Measurements from ENCODE around the gene TRABD2B. TPM values are rescaled to one million over a fixed set of nuclear protein-coding genes. Genes with fewer than 3 reads are reported as not detected.

TRABD2B gene
- total RNA-seq, 4 donors from 2014 or later: 0.05 to 0.15 (median 0.12) TPM

- H3K9me3 ChIP-seq: no peaks in the 10 kb centered on the region
- intact Hi-C loops (cut with DNase I; ENCODE audit: low total_unique reads) (no loop called here), in situ Hi-C loops (cut with MboI; ENCODE audit: low sequenced_read_pairs in 4 of 4) (no loop called here)
- H3K27me3 ChIP-seq: no peaks in the 10 kb centered on the region
- DNase-seq: no peak
- no peak overlapping the region for H3K27ac ChIP-seq
- no peak overlapping the region for H3K4me3 ChIP-seq
- H3K4me1 ChIP-seq: no peaks in the 10 kb centered on the region
- ATAC-seq: no peak
- TF ChIP-seq CTCF (IDR thresholded peaks at IDR 0.05 in 4 of 5, conservative IDR thresholded peaks at IDR 0.05 in 1 of 5) (no peak), POLR2A (IDR thresholded peaks at IDR 0.05) (no peak)
- no peaks in the 10 kb centered on the region for H3K36me3 ChIP-seq
These were observed 243.4 kb downstream of the TRABD2B start for GRCh38 chr1:47753808-47754207.

DNA sequence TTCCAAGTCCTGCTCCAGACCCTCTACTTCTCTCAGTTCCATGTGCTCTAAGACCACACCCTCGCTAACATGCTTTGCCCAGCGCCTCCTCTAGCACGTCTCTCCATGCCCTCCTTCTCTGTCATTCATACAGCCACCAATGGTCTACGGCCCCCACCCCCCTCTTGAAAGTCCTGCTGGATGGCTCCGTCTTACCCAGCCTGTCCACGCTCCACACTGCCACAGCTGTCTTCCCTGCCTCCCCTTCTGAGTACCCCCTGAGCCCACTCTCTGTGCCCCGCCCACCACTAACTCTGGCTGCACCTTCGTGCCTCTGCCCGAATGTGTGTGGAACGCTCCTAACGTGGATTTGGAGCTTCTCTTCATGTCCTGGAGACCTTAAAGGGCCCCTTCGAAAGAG is 244.6 kb downstream of the TRABD2B start:
- in situ Hi-C loops (cut with MboI; ENCODE audit: low sequenced_read_pairs in 4 of 4): no loop called here
- Histone ChIP-seq H3K4me1 (no peaks in the 10 kb centered on the region), H3K27ac (no peak overlapping the region), H3K27me3 (no peaks in the 10 kb centered on the region), H3K9me3 (no peaks in the 10 kb centered on the region), H3K4me3 (no peak overlapping the region), H3K36me3 (no peaks in the 10 kb centered on the region)
- TF ChIP-seq CTCF (IDR thresholded peaks at IDR 0.05 in 4 of 5, conservative IDR thresholded peaks at IDR 0.05 in 1 of 5): no peak
- TF ChIP-seq POLR2A (IDR thresholded peaks at IDR 0.05): no peak
- DNase-seq (no peak), ATAC-seq (no peak)
- intact Hi-C loops (cut with DNase I; ENCODE audit: low total_unique reads): no loop called here

DNA sequence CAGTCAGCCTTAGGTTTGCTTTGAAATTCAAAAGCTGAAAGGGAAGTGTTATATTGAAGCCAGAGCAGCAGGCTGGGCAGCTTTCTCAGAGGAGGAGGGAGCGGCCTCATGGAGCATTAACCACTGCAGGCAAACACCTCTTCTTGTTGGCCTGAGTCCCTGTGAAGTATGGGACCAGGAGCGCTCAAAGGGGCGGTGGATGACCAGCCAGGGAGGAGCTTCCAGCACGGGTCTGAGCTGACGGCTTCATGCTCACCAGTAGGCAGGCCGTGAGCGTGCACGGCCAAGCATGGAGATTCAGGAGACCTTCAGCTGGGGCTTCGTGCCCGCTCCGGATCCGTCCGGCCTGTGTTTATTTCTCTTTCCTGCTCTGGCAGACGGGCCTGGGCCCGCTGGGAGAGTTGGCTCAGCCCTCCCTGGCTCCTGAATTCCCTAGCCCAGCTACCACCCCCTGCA is 245.2 kb downstream of the TRABD2B start:
- DNase-seq (no peak), ATAC-seq (no peak)
- intact Hi-C loops (cut with DNase I; ENCODE audit: low total_unique reads) (no loop called here), in situ Hi-C loops (cut with MboI; ENCODE audit: low sequenced_read_pairs in 4 of 4) (no loop called here)
- no peak overlapping the region for H3K27ac ChIP-seq
- no peaks in the 10 kb centered on the region for H3K9me3 ChIP-seq
- no peaks in the 10 kb centered on the region for H3K36me3 ChIP-seq
- no peaks in the 10 kb centered on the region for H3K4me1 ChIP-seq
- no peak overlapping the region for H3K4me3 ChIP-seq
- TF ChIP-seq CTCF (IDR thresholded peaks at IDR 0.05 in 4 of 5, conservative IDR thresholded peaks at IDR 0.05 in 1 of 5) (no peak), POLR2A (IDR thresholded peaks at IDR 0.05) (no peak)
- no peaks in the 10 kb centered on the region for H3K27me3 ChIP-seq

DNA sequence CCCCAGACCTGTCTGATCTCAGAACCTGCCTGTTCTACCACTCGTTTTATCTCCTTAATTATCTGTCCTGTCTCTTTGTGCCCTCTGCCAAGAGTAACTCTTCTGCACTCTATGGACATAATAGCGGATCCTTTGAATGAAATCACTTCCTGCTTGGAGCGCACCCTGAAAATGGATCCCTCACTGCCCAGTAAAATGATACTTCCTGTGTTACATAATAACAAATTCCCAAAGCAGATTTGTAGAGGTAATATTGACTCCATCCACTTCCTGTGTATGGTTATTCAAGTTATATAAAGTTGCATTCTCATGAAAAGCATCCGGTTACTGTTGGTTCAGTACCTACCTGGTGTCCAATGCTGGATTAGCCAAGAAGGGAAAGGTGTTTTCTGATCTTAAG is 246.0 kb downstream of the TRABD2B start:
- ATAC-seq (no peak), DNase-seq (no peak)
- no peaks in the 10 kb centered on the region for H3K27me3 ChIP-seq
- H3K27ac ChIP-seq: no peak overlapping the region
- H3K4me3 ChIP-seq: no peak overlapping the region
- in situ Hi-C loops (cut with MboI; ENCODE audit: low sequenced_read_pairs in 4 of 4) (no loop called here), intact Hi-C loops (cut with DNase I; ENCODE audit: low total_unique reads) (no loop called here)
- H3K4me1 ChIP-seq: no peaks in the 10 kb centered on the region
- TF ChIP-seq CTCF (IDR thresholded peaks at IDR 0.05 in 4 of 5, conservative IDR thresholded peaks at IDR 0.05 in 1 of 5): no peak
- no peak for TF ChIP-seq POLR2A (IDR thresholded peaks at IDR 0.05)
- no peaks in the 10 kb centered on the region for H3K9me3 ChIP-seq
- H3K36me3 ChIP-seq: no peaks in the 10 kb centered on the region
